GM19193 (cell line): ENCODE data around the gene ARG2.

ENCODE experiments used
- POLR2A ChIP-seq: IDR thresholded peaks from 4 replicates; pipeline ENCODE4 v1.6.1; 2011; ENCODE audit not compliant: insufficient read depth, insufficient read length; ENCODE audit errors: extremely low read depth

The ARG2 gene

GRCh38 chr14:67618617-67619063, 1.1 kb upstream of the ARG2 start:
- no peak for TF ChIP-seq POLR2A

GRCh38 chr14:67620217-67620785, 581 bp downstream of the ARG2 start:
- TF ChIP-seq POLR2A: no peak

GRCh38 chr14:67622675-67623074, 3.0 kb downstream of the ARG2 start:
- TF ChIP-seq POLR2A: no peak

- no peak for TF ChIP-seq POLR2A
Observed at GRCh38 chr14:67623114-67623513, 3.4 kb downstream of the ARG2 start.

- TF ChIP-seq POLR2A: no peak
Observed at GRCh38 chr14:67627519-67627918, 7.8 kb downstream of the ARG2 start.

- TF ChIP-seq POLR2A: no peak
Observed at GRCh38 chr14:67630186-67630585, 10.5 kb downstream of the ARG2 start.

GRCh38 chr14:67630938-67631337, 11.2 kb downstream of the ARG2 start:
- no peak for TF ChIP-seq POLR2A

- no peak for TF ChIP-seq POLR2A
Observed at GRCh38 chr14:67633451-67634147, 13.9 kb downstream of the ARG2 start.

GRCh38 chr14:67636361-67636919, 16.7 kb downstream of the ARG2 start:
- no peak for TF ChIP-seq POLR2A

GRCh38 chr14:67638642-67639041, 18.9 kb downstream of the ARG2 start:
- TF ChIP-seq POLR2A: no peak

GRCh38 chr14:67641480-67641879, 21.8 kb downstream of the ARG2 start:
- TF ChIP-seq POLR2A: no peak

- TF ChIP-seq POLR2A: no peak
Observed at GRCh38 chr14:67641902-67642749, 22.4 kb downstream of the ARG2 start.

- TF ChIP-seq POLR2A: no peak
Observed at GRCh38 chr14:67643713-67644112, 24.0 kb downstream of the ARG2 start.

- TF ChIP-seq POLR2A: no peak
Observed at GRCh38 chr14:67644428-67644827, 24.7 kb downstream of the ARG2 start.

GRCh38 chr14:67645414-67645813, 25.7 kb downstream of the ARG2 start:
- TF ChIP-seq POLR2A: no peak
